Breast epithelium (tissue), 4 donors: ENCODE results near the gene MAP1A. TPM values are rescaled to one million over a fixed set of nuclear protein-coding genes. Genes with fewer than 3 reads are reported as not detected.

ENCODE experiments used
- DNase-seq, 2 donors: peaks; one replicate each; pipeline ENCODE4 v3.0.0-alpha.2; 2019; ENCODE audit warnings: low spot score in 2 of 2
- H3K27ac ChIP-seq, 2 donors: fragments of 200-600 bp; sonication (generic) in 1 of 2; one replicate each; pipeline ENCODE4 v1.5.1; 2016 to 2019; ENCODE audit warnings: mild to moderate bottlenecking in 1 of 2
- H3K27me3 ChIP-seq, 2 donors: fragments of 200-600 bp; sonication (generic) in 1 of 2; one replicate each; pipeline versions ENCODE4 v1.5.1 to v1.6.0; 2017 to 2019; ENCODE audit warnings: control low read depth in 1 of 2, mild to moderate bottlenecking in 1 of 2
- H3K36me3 ChIP-seq: fragments of 200-600 bp; one replicate; pipeline ENCODE4 v1.5.1; 2019
- H3K4me1 ChIP-seq, 2 donors: fragments of 200-600 bp; sonication (generic); one replicate each; pipeline ENCODE4 v1.5.1; 2016 to 2019; ENCODE audit warnings: control low read depth in 1 of 2
- H3K4me3 ChIP-seq, 3 donors: fragments of 200-600 bp; sonication (generic); 1 replicate in 2 of 3; 2 replicates in 1 of 3; pipeline ENCODE4 v1.5.1; 2016 to 2019; ENCODE audit warnings: mild to moderate bottlenecking in 3 of 3, moderate library complexity in 2 of 3
- H3K9me3 ChIP-seq, 2 donors: fragments of 200-600 bp; sonication (generic) in 1 of 2; one replicate each; pipeline ENCODE4 v1.5.1; 2016 to 2019; ENCODE audit warnings: control low read depth in 1 of 2
- CTCF ChIP-seq, 3 donors: fragments of 450-650 bp; IDR thresholded peaks; one replicate each; pipeline ENCODE4 v1.5.1; 2016 to 2017; ENCODE audit warnings: antibody characterized with exemption in 3 of 3, mild to moderate bottlenecking in 3 of 3, moderate library complexity in 3 of 3
- POLR2A ChIP-seq: fragments of 450-650 bp; IDR thresholded peaks from one replicate; pipeline ENCODE4 v1.6.1; 2016; ENCODE audit warnings: antibody characterized with exemption, mild to moderate bottlenecking, moderate library complexity
- POLR2AphosphoS5 ChIP-seq, 3 donors: sonication (generic); formaldehyde crosslinking; IDR thresholded peaks; one replicate each; pipeline ENCODE4 v1.6.1; 2017; ENCODE audit warnings: antibody characterized with exemption in 3 of 3
- intact Hi-C: fragments of 100-400 bp; cut with DNase I; formaldehyde crosslinking; loops from one replicate; pipeline ENCODE4 v1.15.1; 2023; ENCODE audit warnings: low total_unique reads
- total RNA-seq, 3 donors: library from RNA; depleted of rRNA; stranded (reverse); fragments of >200 nt; gene quantifications; one replicate each; pipeline ENCODE4 v1.1.0, GENCODE V29; 2016

MAP1A gene
- total RNA-seq, 3 donors from 2014 or later: 2.8 to 12.8 (median 8.8) TPM

DNA sequence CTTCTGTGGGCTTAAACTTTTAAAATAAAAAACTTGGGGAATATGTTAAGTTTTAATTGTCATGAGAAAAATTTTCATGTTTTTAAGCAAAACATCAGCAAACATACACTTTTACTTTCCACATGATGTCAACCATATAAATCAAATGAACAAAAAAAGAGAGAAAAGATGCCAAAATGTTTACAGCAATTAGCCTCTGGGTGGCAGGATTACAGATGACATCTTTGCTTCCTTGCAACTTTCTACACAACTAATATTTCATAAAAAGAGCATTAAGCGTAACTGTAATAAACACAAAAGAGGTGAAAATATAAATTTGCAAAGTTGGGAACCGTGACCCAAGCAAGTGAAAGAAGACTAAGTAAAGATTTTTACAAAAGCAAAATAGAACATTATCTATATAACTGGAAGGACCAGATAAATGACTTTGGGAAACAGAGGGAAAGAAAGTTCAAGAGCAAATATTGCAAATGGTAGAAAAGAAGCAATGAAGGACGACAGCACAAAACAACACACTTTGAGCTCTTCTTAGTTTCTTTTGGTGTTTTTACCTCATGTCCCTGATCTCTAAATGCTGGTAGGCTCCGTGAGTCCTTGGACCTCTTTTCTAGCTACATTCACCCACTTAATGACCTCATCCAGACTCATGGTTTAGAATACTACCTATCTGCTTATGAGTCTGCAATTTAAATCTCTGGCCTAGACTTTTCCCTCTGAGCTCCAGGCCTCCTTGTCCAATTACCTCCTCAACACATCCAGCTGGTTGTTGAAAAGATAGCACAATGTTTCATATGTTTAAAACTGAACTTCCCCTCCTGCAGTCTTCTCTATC, 33.9 kb upstream of the MAP1A start:
- Histone ChIP-seq H3K27me3 (no peaks in the 10 kb centered on the region), H3K9me3 (no peaks in the 10 kb centered on the region), H3K4me1 (no peaks in the 10 kb centered on the region), H3K36me3 (peaks cover 5% of the 10 kb centered on the region), H3K4me3 (no peak overlapping the region), H3K27ac (no peak overlapping the region)
- no peak for DNase-seq
- intact Hi-C loops: no loop called here
- TF ChIP-seq POLR2AphosphoS5 (IDR thresholded peaks at IDR 0.05) (no peak), CTCF (IDR thresholded peaks at IDR 0.05) (peak in 1 of 3 donors; percentile 14)

DNA sequence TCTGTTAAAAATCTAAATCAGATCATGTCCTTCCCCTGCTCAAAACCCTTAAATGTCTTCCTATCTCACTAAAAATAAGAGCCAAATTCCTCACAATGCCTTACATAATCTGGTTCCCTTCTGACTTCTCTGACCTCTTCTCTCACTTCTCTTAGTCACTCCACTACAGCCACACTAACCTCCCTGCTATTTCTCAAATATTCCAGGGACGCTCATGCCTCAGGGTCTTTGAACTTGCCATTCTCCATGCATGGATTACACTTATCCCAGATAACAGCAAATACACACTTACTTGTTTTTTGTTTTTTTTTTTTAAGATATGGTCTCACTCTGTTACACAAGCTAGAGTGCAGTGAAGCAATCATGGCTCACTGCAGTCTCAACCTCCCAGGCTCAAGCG, 33.0 kb upstream of the MAP1A start:
- intact Hi-C loops: no loop called here
- no peaks in the 10 kb centered on the region for H3K36me3 ChIP-seq
- H3K27me3 ChIP-seq: no peaks in the 10 kb centered on the region
- H3K4me1 ChIP-seq: no peaks in the 10 kb centered on the region
- no peak overlapping the region for H3K4me3 ChIP-seq
- TF ChIP-seq CTCF (IDR thresholded peaks at IDR 0.05) (no peak), POLR2AphosphoS5 (IDR thresholded peaks at IDR 0.05) (no peak), POLR2A (no peak)
- H3K27ac ChIP-seq: no peak overlapping the region
- DNase-seq: no peak
- H3K9me3 ChIP-seq: no peaks in the 10 kb centered on the region

DNA sequence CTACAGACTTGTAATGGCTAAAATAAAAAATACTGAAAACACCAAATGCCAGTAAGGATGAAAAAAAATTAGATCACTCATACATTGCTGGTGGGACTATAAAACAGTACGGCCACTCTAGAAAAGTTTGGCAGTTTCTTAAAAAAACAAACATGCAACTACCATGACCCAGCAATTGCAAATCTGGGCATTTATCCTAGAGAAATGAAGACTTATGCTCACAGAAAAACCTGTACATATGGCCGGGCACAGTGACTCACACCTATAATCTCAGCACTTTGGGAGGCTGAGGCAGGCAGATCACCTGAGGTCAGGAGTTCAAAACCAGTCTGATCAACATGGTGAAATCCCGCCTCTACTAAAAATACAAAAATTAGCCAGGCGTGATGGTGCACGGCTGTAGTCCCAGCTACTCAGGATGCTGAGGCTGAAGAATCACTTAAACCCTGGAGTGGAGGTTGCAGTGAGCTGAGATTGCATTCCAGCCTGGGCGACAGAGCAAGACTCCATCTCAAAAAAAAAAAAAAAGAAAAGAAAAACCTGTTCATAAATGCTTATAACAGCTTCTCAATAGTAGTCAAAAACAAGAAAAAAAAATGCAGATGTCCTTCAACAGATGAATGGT, 30.0 kb upstream of the MAP1A start:
- Histone ChIP-seq H3K4me1 (peaks cover 0 to 10% of the 10 kb centered on the region in 2 donors), H3K9me3 (no peaks in the 10 kb centered on the region), H3K36me3 (no peaks in the 10 kb centered on the region), H3K4me3 (no peak overlapping the region), H3K27ac (no peak overlapping the region), H3K27me3 (no peaks in the 10 kb centered on the region)
- TF ChIP-seq CTCF (IDR thresholded peaks at IDR 0.05) (no peak), POLR2A (no peak), POLR2AphosphoS5 (IDR thresholded peaks at IDR 0.05) (no peak)
- intact Hi-C loops: no loop called here
- DNase-seq: no peak

- Histone ChIP-seq H3K27me3 (no peaks in the 10 kb centered on the region), H3K36me3 (no peaks in the 10 kb centered on the region), H3K27ac (no peak overlapping the region), H3K9me3 (no peaks in the 10 kb centered on the region), H3K4me1 (peaks cover 0 to 10% of the 10 kb centered on the region in 2 donors), H3K4me3 (no peak overlapping the region)
- DNase-seq: no peak
- intact Hi-C loops: no loop called here
- TF ChIP-seq POLR2AphosphoS5 (IDR thresholded peaks at IDR 0.05) (no peak), POLR2A (no peak), CTCF (IDR thresholded peaks at IDR 0.05) (no peak)
Observed at GRCh38 chr15:43488790-43489189, 28.6 kb upstream of the MAP1A start.

- Histone ChIP-seq H3K9me3 (no peaks in the 10 kb centered on the region), H3K27me3 (no peaks in the 10 kb centered on the region), H3K36me3 (no peaks in the 10 kb centered on the region), H3K27ac (no peak overlapping the region), H3K4me3 (no peak overlapping the region), H3K4me1 (peaks cover 0 to 10% of the 10 kb centered on the region in 2 donors)
- intact Hi-C loops: no loop called here
- TF ChIP-seq POLR2A (no peak), POLR2AphosphoS5 (IDR thresholded peaks at IDR 0.05) (no peak), CTCF (IDR thresholded peaks at IDR 0.05) (no peak)
- no peak for DNase-seq
Observed at GRCh38 chr15:43489191-43489590, 28.2 kb upstream of the MAP1A start.
